Esophagus squamous epithelium (tissue), 4 donors: Measurements from ENCODE around the gene KLC1.

Source experiments
- CTCF ChIP-seq, 6 experiments: fragments of 450-650 bp in 4 of 6; fragments of 200-600 bp in 2 of 6; sonication (generic) in 2 of 6; IDR thresholded peaks; one replicate each; pipeline ENCODE4 v1.5.1; 2016 to 2019; ENCODE audit warnings: antibody characterized with exemption in 6 of 6, mild to moderate bottlenecking in 4 of 6, moderate library complexity in 4 of 6
- POLR2A ChIP-seq, 4 donors: fragments of 450-650 bp; IDR thresholded peaks; one replicate each; pipeline ENCODE4 v1.6.1; 2017; ENCODE audit warnings: antibody characterized with exemption in 4 of 4, mild to moderate bottlenecking in 4 of 4, moderate library complexity in 3 of 4

DNA sequence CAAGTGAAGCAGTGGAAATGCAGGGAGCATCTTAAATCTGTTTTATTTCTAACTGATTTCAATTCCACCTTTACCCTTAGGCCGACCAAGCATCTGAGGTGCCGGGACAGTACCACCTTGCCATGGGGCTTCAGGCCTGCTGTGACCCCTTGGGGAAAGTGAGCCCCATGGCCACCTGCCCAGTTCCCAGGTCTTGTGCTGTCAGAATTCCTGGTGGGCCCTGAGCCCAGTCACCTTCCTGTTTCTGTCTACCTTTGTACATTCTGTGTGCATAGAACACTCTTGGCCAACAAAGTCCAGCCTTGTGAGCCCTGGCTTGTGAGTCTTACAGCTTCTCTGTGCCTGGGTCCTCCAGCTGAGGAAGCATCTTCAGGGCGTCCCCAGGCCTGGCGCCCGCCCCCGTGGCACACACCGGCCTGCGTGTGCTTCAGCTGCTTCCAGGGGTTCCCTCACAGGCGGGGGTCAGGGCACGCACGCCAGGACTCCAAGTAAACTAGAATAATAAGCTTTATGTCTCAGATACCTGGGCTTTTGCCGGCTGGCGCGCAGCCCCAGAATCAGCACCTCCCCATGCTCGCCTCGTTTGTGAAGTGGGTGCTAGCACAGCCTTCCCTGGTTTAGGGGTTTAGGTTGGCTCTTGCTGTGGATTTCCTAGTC lies 96.9 kb downstream of the KLC1 start:
- TF ChIP-seq CTCF (IDR thresholded peaks at IDR 0.05) (no peak), POLR2A (IDR thresholded peaks at IDR 0.05) (no peak)
